CD14-positive monocyte (primary cell): ENCODE results near the gene GON4L. TPM values are rescaled to one million over a fixed set of nuclear protein-coding genes. Genes with fewer than 3 reads are reported as not detected.
"Not testable (repeated sequence)": the region's sequence is repeated elsewhere in the genome, so short reads cannot be mapped to it uniquely, and the experiment has no call there.

Source experiments
- DNase-seq, 3 donors: peaks; one replicate each; pipeline ENCODE4 v3.0.0-alpha.2; 2011 to 2022
- H2AFZ ChIP-seq: 2 replicates; pipeline ENCODE4 v1.6.0; 2012; ENCODE audit warnings: mild to moderate bottlenecking, low read depth, low read length, inconsistent platforms; ENCODE audit not compliant: insufficient read depth, poor library complexity, severe bottlenecking
- H3K27ac ChIP-seq, 2 donors: 1 replicate in 1 of 2; 2 replicates in 1 of 2; pipeline ENCODE4 v1.5.1; 2012 to 2013; ENCODE audit warnings: low read length in 2 of 2, control low read depth in 1 of 2, inconsistent platforms in 1 of 2, low read depth in 1 of 2, mild to moderate bottlenecking in 1 of 2
- H3K27me3 ChIP-seq, 2 donors: one replicate each; pipeline versions ENCODE4 v1.6.0 to v1.6.1; 2011 to 2013; ENCODE audit warnings: low read length in 2 of 2; ENCODE audit not compliant: control insufficient read depth in 2 of 2, insufficient read depth in 2 of 2
- H3K36me3 ChIP-seq, 2 donors: replicated peaks in 1 of 2; 1 replicate in 1 of 2; 2 replicates in 1 of 2; pipeline versions ENCODE4 v1.5.1 to v1.6.1; 2012 to 2013; ENCODE audit warnings: low read length in 2 of 2, control low read depth in 1 of 2, inconsistent platforms in 1 of 2, mild to moderate bottlenecking in 1 of 2; ENCODE audit not compliant: insufficient read depth in 2 of 2, control insufficient read depth in 1 of 2
- H3K4me1 ChIP-seq, 2 donors: 1 replicate in 1 of 2; 2 replicates in 1 of 2; pipeline versions ENCODE4 v1.5.1 to v1.6.1; 2012 to 2013; ENCODE audit warnings: low read length in 2 of 2, control low read depth in 1 of 2, inconsistent platforms in 1 of 2, mild to moderate bottlenecking in 1 of 2, moderate library complexity in 1 of 2; ENCODE audit not compliant: insufficient read depth in 2 of 2, control insufficient read depth in 1 of 2
- H3K4me2 ChIP-seq: replicated peaks from 2 replicates; pipeline ENCODE3; 2012; ENCODE audit warnings: low read length, moderate library complexity, mild to moderate bottlenecking; ENCODE audit not compliant: poor library complexity, severe bottlenecking; ENCODE audit errors: extremely low read depth
- H3K4me3 ChIP-seq, 3 experiments: fragments of 200-600 bp in 1 of 3; sonication (generic) in 1 of 3; replicated peaks in 1 of 3; 1 replicate in 2 of 3; 2 replicates in 1 of 3; pipeline ENCODE4 v1.5.1; 2011 to 2013; ENCODE audit warnings: low read length in 3 of 3, mild to moderate bottlenecking in 3 of 3, control low read depth in 2 of 3, low read depth in 2 of 3, inconsistent platforms in 1 of 3, moderate library complexity in 1 of 3
- H3K79me2 ChIP-seq: 2 replicates; pipeline ENCODE4 v1.6.0; 2012; ENCODE audit warnings: mild to moderate bottlenecking, control low read depth, inconsistent platforms, low read length, moderate library complexity; ENCODE audit not compliant: insufficient read depth
- H3K9ac ChIP-seq: 2 replicates; pipeline ENCODE4 v1.6.0; 2017; ENCODE audit warnings: low read length, mild to moderate bottlenecking; ENCODE audit not compliant: insufficient read depth, poor library complexity, severe bottlenecking
- H3K9me3 ChIP-seq, 2 donors: replicated peaks in 1 of 2; 1 replicate in 1 of 2; 2 replicates in 1 of 2; pipeline versions ENCODE4 v1.5.1 to v1.6.1; 2012 to 2013; ENCODE audit warnings: low read length in 2 of 2, control low read depth in 1 of 2; ENCODE audit not compliant: control insufficient read depth in 1 of 2, insufficient read depth in 1 of 2
- H4K20me1 ChIP-seq: 2 replicates; pipeline ENCODE4 v1.6.0; 2012; ENCODE audit warnings: mild to moderate bottlenecking, low read length, control low read depth, moderate library complexity; ENCODE audit not compliant: insufficient read depth
- H3K27ac Mint-ChIP-seq, 7 donors: one replicate each; pipeline ENCODE4 v1.8.0; 2020; ENCODE audit warnings: mild to moderate bottlenecking in 7 of 7, mixed read lengths in 7 of 7, moderate library complexity in 6 of 7, inconsistent platforms in 2 of 7
- H3K27me3 Mint-ChIP-seq, 3 donors: one replicate each; pipeline ENCODE4 v1.8.0; 2021 to 2022; ENCODE audit warnings: low read depth in 3 of 3, mild to moderate bottlenecking in 3 of 3, mixed read lengths in 3 of 3, moderate library complexity in 3 of 3, inconsistent platforms in 1 of 3
- H3K36me3 Mint-ChIP-seq, 2 donors: one replicate each; pipeline ENCODE4 v1.8.0; 2020; ENCODE audit warnings: mixed read lengths in 2 of 2, inconsistent platforms in 1 of 2, mild to moderate bottlenecking in 1 of 2
- H3K4me1 Mint-ChIP-seq: one replicate; pipeline ENCODE4 v1.8.0; 2020; ENCODE audit warnings: mild to moderate bottlenecking, mixed read lengths
- H3K4me3 Mint-ChIP-seq, 2 donors: one replicate each; pipeline ENCODE4 v1.8.0; 2020; ENCODE audit warnings: mild to moderate bottlenecking in 2 of 2, mixed read lengths in 2 of 2, moderate library complexity in 1 of 2
- H3K9me3 Mint-ChIP-seq, 7 donors: one replicate each; pipeline ENCODE4 v1.8.0; 2020 to 2022; ENCODE audit warnings: mixed read lengths in 7 of 7, mild to moderate bottlenecking in 6 of 7, moderate library complexity in 6 of 7, inconsistent platforms in 2 of 7
- CTCF ChIP-seq: fragments of 200-600 bp; IDR thresholded peaks from one replicate; pipeline ENCODE4 v1.8.0; 2022; ENCODE audit warnings: antibody characterized with exemption, mild to moderate bottlenecking
- WGBS: methylation state at CpG from one replicate; pipeline ENCODE4 v1.1.5; 2013; ENCODE audit warnings: missing lambda C conversion rate; ENCODE audit not compliant: insufficient coverage; 5-methylcytosine and 5-hydroxymethylcytosine counted together
- intact Hi-C, 2 donors: fragments of 100-400 bp; cut with micrococcal nuclease; formaldehyde crosslinking; loops; one replicate each; pipeline versions ENCODE4 v1.15.0 to v1.15.1; 2023
- polyA plus RNA-seq, 3 donors: library from polyadenylated mRNA; depleted of rRNA in 1 of 3; unstranded in 2 of 3; stranded (reverse) in 1 of 3; fragments of 300-500 nt in 2 of 3; fragments of >200 nt in 1 of 3; fragmentation: Illumina TruSeq in 2 of 3; gene quantifications; 1 replicate in 2 of 3; 2 replicates in 1 of 3; pipeline ENCODE4 v1.2.3, GENCODE V29; 2012 to 2021

GON4L gene
- polyA plus RNA-seq, 3 donors: 8.5 to 39.5 (median 14.0) TPM

- not testable (repeated sequence) for H3K27ac ChIP-seq, H3K4me3 Mint-ChIP-seq, H3K27me3 Mint-ChIP-seq, H3K79me2 ChIP-seq, H3K9me3 Mint-ChIP-seq, H3K9ac ChIP-seq, H3K9me3 ChIP-seq, H2AFZ ChIP-seq, DNase-seq, H3K4me3 ChIP-seq, H3K4me2 ChIP-seq, H3K27me3 ChIP-seq
- Histone ChIP-seq H4K20me1 (peaks cover 38% of the 10 kb centered on the region), H3K36me3 (peaks cover 38 to 46% of the 10 kb centered on the region in 2 donors), H3K4me1 (peaks cover 10 to 14% of the 10 kb centered on the region in 2 donors)
- WGBS: no CpG with 5 or more reads among the region's 6 CpGs
- peak overlapping the region in 3 of 7 donors; percentile 2 to 46 (median 26) for H3K27ac Mint-ChIP-seq
- intact Hi-C loops: loop anchor here in 1 of 2 donors (5.0 kb wide), 1 partner anchor 33 kb away; no protein-coding TSS in a partner anchor
- peaks cover 41 to 45% of the 10 kb centered on the region in 2 donors for H3K36me3 Mint-ChIP-seq
- H3K4me1 Mint-ChIP-seq: peaks cover 14% of the 10 kb centered on the region
Measured at GRCh38 chr1:155895617-155896016, 38.6 kb upstream of the GON4L start.

GRCh38 chr1:155893389-155894142, 36.6 kb upstream of the GON4L start:
- 37% methylated on average over 6 of the region's 10 CpGs for WGBS
- Mint-ChIP-seq H3K36me3 (peaks cover 22 to 25% of the 10 kb centered on the region in 2 donors), H3K27ac (peak overlapping the region; percentile 48 to 87 (median 83)), H3K9me3 (no peaks in the 10 kb centered on the region), H3K4me3 (no peak overlapping the region), H3K4me1 (peaks cover 14% of the 10 kb centered on the region), H3K27me3 (no peaks in the 10 kb centered on the region)
- Histone ChIP-seq H3K4me3 (peak overlapping the region in 1 of 3 experiments; percentile 21), H2AFZ (no peak overlapping the region), H3K36me3 (peaks cover 17 to 26% of the 10 kb centered on the region in 2 donors), H3K27ac (peak overlapping the region; percentile 4 to 31), H3K4me2 (peak overlapping the region; percentile 14), H3K4me1 (peaks cover 10 to 14% of the 10 kb centered on the region in 2 donors), H3K27me3 (no peaks in the 10 kb centered on the region), H3K79me2 (no peaks in the 10 kb centered on the region), H3K9ac (no peak overlapping the region), H4K20me1 (peaks cover 18% of the 10 kb centered on the region), H3K9me3 (no peaks in the 10 kb centered on the region)
- DNase-seq: peak; percentile 59 to 73 (median 60)
- intact Hi-C loops: no loop called here
- TF ChIP-seq CTCF: no peak
